Measurements from ENCODE around the gene GSG1L. TPM values are rescaled to one million over a fixed set of nuclear protein-coding genes. Genes with fewer than 3 reads are reported as not detected.

The GSG1L gene
- total and polyA plus RNA-seq, 2 of the 13 experiments (the other 11 are each of a cell fraction or from before 2014, with no cell fraction given) = not detected

- TF ChIP-seq ZNF660 (CRISPR knock-in tag; IDR thresholded peaks at IDR 0.05; ENCODE audit: borderline replicate concordance, low read depth) (no peak), MAFF (IDR thresholded peaks at IDR 0.05; ENCODE audit: low read depth, low read length) (no peak), LCORL (IDR thresholded peaks at IDR 0.05) (no peak), LCORL (CRISPR knock-in tag; IDR thresholded peaks at IDR 0.05) (no peak), SNAPC5 (CRISPR knock-in tag; IDR thresholded peaks at IDR 0.05; ENCODE audit: borderline replicate concordance) (no peak), ZBTB1 (CRISPR knock-in tag; IDR thresholded peaks at IDR 0.05; ENCODE audit: borderline replicate concordance) (no peak), SOX13 (IDR thresholded peaks at IDR 0.05) (no peak), SOX13 (CRISPR knock-in tag; conservative IDR thresholded peaks at IDR 0.05 in 1 of 2, IDR thresholded peaks at IDR 0.05 in 1 of 2) (no peak), FOXK2 (IDR thresholded peaks at IDR 0.05) (no peak), NFAT5 (CRISPR knock-in tag; IDR thresholded peaks at IDR 0.05) (no peak), ATF2 (CRISPR knock-in tag; IDR thresholded peaks at IDR 0.05) (no peak), DMTF1 (CRISPR knock-in tag; IDR thresholded peaks at IDR 0.05) (no peak), ZNF891 (CRISPR knock-in tag; IDR thresholded peaks at IDR 0.05) (no peak), GZF1 (CRISPR knock-in tag; IDR thresholded peaks at IDR 0.05) (no peak), PCBP1 (IDR thresholded peaks at IDR 0.05; ENCODE audit: borderline replicate concordance, low read depth, low read length) (no peak), ZNF20 (CRISPR knock-in tag; IDR thresholded peaks at IDR 0.05) (no peak), ZNF513 (CRISPR knock-in tag; conservative IDR thresholded peaks at IDR 0.05) (no peak), RCOR2 (CRISPR knock-in tag; IDR thresholded peaks at IDR 0.05) (no peak), ZNF644 (CRISPR knock-in tag; IDR thresholded peaks at IDR 0.05; ENCODE audit: low read depth) (no peak)
Measured at GRCh38 chr16:27867122-27868110, 196.1 kb downstream of the GSG1L start (continued).

Data from HepG2 (cell line).